ENCODE measurements around the gene GRK4. TPM values are rescaled to one million over a fixed set of nuclear protein-coding genes. Genes with fewer than 3 reads are reported as not detected.
"Not testable (repeated sequence)": the region's sequence is repeated elsewhere in the genome, so short reads cannot be mapped to it uniquely, and the experiment has no call there.

Gene GRK4
- total and polyA plus RNA-seq, 10 of the 15 experiments (the other 5 are each of a cell fraction or from before 2014, with no cell fraction given) = 1.1 to 4.0 (median 2.5) TPM

GRCh38 chr4:3047464-3048286 is 84.3 kb downstream of the GRK4 start (continued):
- TF ChIP-seq EED (IDR thresholded peaks at IDR 0.05; ENCODE audit: low read depth) = peak; percentile 91
- no peak; the same call in 1 of the 2 replicates for TF ChIP-seq MXI1 (IDR thresholded peaks at IDR 0.05; ENCODE audit: low read depth, low read length)
- TF ChIP-seq JUND (IDR thresholded peaks at IDR 0.05; ENCODE audit: low read depth, low read length) = no peak
- no peak for TF ChIP-seq SREBF1 (IDR thresholded peaks at IDR 0.05; ENCODE audit: low read length)
- TF ChIP-seq PML (IDR thresholded peaks at IDR 0.05; ENCODE audit: low read length) = no peak
- no peak for TF ChIP-seq CHD4 (IDR thresholded peaks at IDR 0.05)
- no peak for TF ChIP-seq KDM1A (IDR thresholded peaks at IDR 0.05; ENCODE audit: borderline replicate concordance)

- in situ Hi-C loops (cut with MboI); intact Hi-C loops (cut with micrococcal nuclease; ENCODE audit: unreplicated experiment); H3K27me3 ChIP-seq (replicated peaks in 1 of 2; ENCODE audit: control insufficient read depth in 2 of 2, insufficient read depth in 2 of 2, low read length in 1 of 2); POLR2A ChIA-PET; H3K79me2 ChIP-seq (ENCODE audit: control insufficient read depth, insufficient read depth, low read length); H3K4me2 ChIP-seq (ENCODE audit: control insufficient read depth, insufficient read depth); H2AFZ ChIP-seq (ENCODE audit: control insufficient read depth, low read depth, low read length); H3K36me3 ChIP-seq (ENCODE audit: control insufficient read depth in 2 of 2, insufficient read depth in 2 of 2, low read length in 1 of 2); BruUV-seq (replicated peaks); H3K27ac ChIP-seq (ENCODE audit: control insufficient read depth, insufficient read depth); CTCF ChIA-PET; ATAC-seq; H4K20me1 ChIP-seq (ENCODE audit: control insufficient read depth, insufficient read depth); H3K9ac ChIP-seq (ENCODE audit: control insufficient read depth, insufficient read depth, low read length); FAIRE-seq; H3K4me3 ChIP-seq; DNase-seq (ENCODE audit: low read depth, low spot score): not testable (repeated sequence)
- ChIA-PET RAD21 (ENCODE audit: unreplicated experiment) (interaction anchor here (0.7 kb wide), 1 partner anchor 380 kb away, joined by 3 read pairs; no protein-coding TSS in a partner anchor), SMC1A (ENCODE audit: uncharacterized antibody, unreplicated experiment) (interaction anchor here (0.5 to 0.6 kb wide), 2 partner anchors 41 to 135 kb away, joined by 3 read pairs; no protein-coding TSS in a partner anchor)
- Histone ChIP-seq H3K4me1 (ENCODE audit: control insufficient read depth, insufficient read depth, low read length) (peaks cover 17% of the 10 kb centered on the region), H3K9me3 (replicated peaks; ENCODE audit: control insufficient read depth, insufficient read depth, low read length) (peaks cover 11% of the 10 kb centered on the region)
- WGBS (ENCODE audit: insufficient coverage, insufficient replicate concordance, low lambda C conversion rate, missing lambda C conversion rate) = 88% methylated on average over 12 of the region's 12 CpGs
These were observed 87.9 kb downstream of the GRK4 start for GRCh38 chr4:3051141-3051897.
